GM12878 (cell line): ENCODE measurements around the gene SEMA6C. TPM values are rescaled to one million over a fixed set of nuclear protein-coding genes. Genes with fewer than 3 reads are reported as not detected.

Source experiments
- CHD4 ChIP-seq: fragments of 200-600 bp; sonication (generic); IDR thresholded peaks from 2 replicates; pipeline ENCODE4 v1.6.1; 2016; ENCODE audit warnings: mild to moderate bottlenecking
- CREB1 ChIP-seq: IDR thresholded peaks from 2 replicates; pipeline ENCODE4 v1.6.1; 2012; ENCODE audit warnings: low read depth, mild to moderate bottlenecking, inconsistent platforms
- EP300 ChIP-seq, 2 experiments: fragments of 150-350 bp in 1 of 2; IDR thresholded peaks; 2 replicates each; pipeline ENCODE4 v1.6.1; 2011 to 2012; ENCODE audit warnings: low read depth in 2 of 2, low read length in 2 of 2, borderline replicate concordance in 1 of 2, improper control_type of control experiment in 1 of 2, inconsistent platforms in 1 of 2; ENCODE audit not compliant: control insufficient read depth in 1 of 2
- IKZF1 ChIP-seq: fragments of 450-650 bp; conservative IDR thresholded peaks from 2 replicates; pipeline ENCODE4 v1.6.1; 2017; ENCODE audit warnings: antibody characterized with exemption, mild to moderate bottlenecking
- KAT2A ChIP-seq: conservative IDR thresholded peaks from 2 replicates; pipeline ENCODE4 v1.6.1; 2011; ENCODE audit warnings: low read depth, low read length; ENCODE audit not compliant: control insufficient read depth
- LARP7 ChIP-seq: fragments of 450-650 bp; IDR thresholded peaks from 2 replicates; pipeline ENCODE4 v1.6.1; 2017; ENCODE audit warnings: mild to moderate bottlenecking
- MTA2 ChIP-seq: fragments of 450-650 bp; IDR thresholded peaks from 2 replicates; pipeline ENCODE4 v1.6.1; 2016; ENCODE audit warnings: low read depth, mild to moderate bottlenecking, moderate library complexity
- NR2C1 ChIP-seq: fragments of 450-650 bp; IDR thresholded peaks from 2 replicates; pipeline ENCODE4 v1.6.1; 2017; ENCODE audit warnings: antibody characterized with exemption, mild to moderate bottlenecking, moderate library complexity
- RCOR1 ChIP-seq: conservative IDR thresholded peaks from 2 replicates; pipeline ENCODE4 v1.6.1; 2012; ENCODE audit warnings: low read depth, low read length, improper control_type of control experiment
- SMAD1 ChIP-seq: fragments of 450-650 bp; IDR thresholded peaks from 2 replicates; pipeline ENCODE4 v1.6.1; 2018; ENCODE audit warnings: mild to moderate bottlenecking, low read depth; ENCODE audit not compliant: partially characterized antibody
- SPI1 ChIP-seq: IDR thresholded peaks from 2 replicates; pipeline ENCODE4 v1.6.1; 2011; ENCODE audit warnings: low read depth, mild to moderate bottlenecking, low read length, moderate library complexity, borderline replicate concordance; ENCODE audit not compliant: insufficient read depth
- SUPT20H ChIP-seq: IDR thresholded peaks from 2 replicates; pipeline ENCODE4 v1.6.1; 2011; ENCODE audit warnings: low read depth, mild to moderate bottlenecking, low read length, moderate library complexity, borderline replicate concordance; ENCODE audit not compliant: control insufficient read depth
- TARDBP ChIP-seq: IDR thresholded peaks from 2 replicates; pipeline ENCODE4 v1.6.1; 2016; ENCODE audit warnings: borderline replicate concordance
- TCF12 ChIP-seq: IDR thresholded peaks from 2 replicates; pipeline ENCODE4 v1.6.1; 2011; ENCODE audit warnings: low read depth, mild to moderate bottlenecking, low read length
- ZNF217 ChIP-seq: fragments of 450-650 bp; IDR thresholded peaks from 2 replicates; pipeline ENCODE4 v1.6.1; 2017; ENCODE audit warnings: antibody characterized with exemption, mild to moderate bottlenecking
- polyA plus RNA-seq, 11 experiments: library from polyadenylated mRNA; depleted of rRNA in 4 of 11; unstranded in 6 of 11; stranded (reverse) in 5 of 11; fragments of >200 nt; fragmentation: Nextera tagmentation in 4 of 11; fragmentation: Illumina TruSeq in 1 of 11; extraction: Ambion mirVana in 4 of 11; extraction: Trizol in 1 of 11; gene quantifications; 1 replicate in 1 of 11; 2 replicates in 10 of 11; pipeline versions ENCODE4 v1.2.1 to v1.2.3, GENCODE V29; 2011 to 2016; ENCODE audit warnings: inconsistent platforms in 2 of 11, missing spikeins in 2 of 11, low read depth in 1 of 11
- total RNA-seq, 4 experiments: library from RNA; depleted of rRNA in 3 of 4; stranded (reverse); fragments of >200 nt in 3 of 4; fragmentation: Illumina TruSeq in 1 of 4; extraction: Trizol in 1 of 4; gene quantifications; 2 replicates each; pipeline versions ENCODE4 v1.2.1 to v1.2.3, GENCODE V29; 2013 to 2021
- TF ChIP-seq, protein P1 (sequence below): IDR thresholded peaks from 2 replicates; pipeline ENCODE4 v1.6.1; 2011; ENCODE audit warnings: mild to moderate bottlenecking, low read depth, low read length, moderate library complexity; ENCODE audit not compliant: insufficient replicate concordance
- TF ChIP-seq, protein P2 (sequence below): fragments of 450-650 bp; conservative IDR thresholded peaks from 2 replicates; pipeline ENCODE4 v1.6.1; 2017; ENCODE audit warnings: mild to moderate bottlenecking, moderate library complexity
- TF ChIP-seq, protein P3 (sequence below): fragments of 450-650 bp; IDR thresholded peaks from 2 replicates; pipeline ENCODE4 v1.6.1; 2018; ENCODE audit warnings: borderline replicate concordance, mild to moderate bottlenecking; ENCODE audit not compliant: partially characterized antibody
- TF ChIP-seq, protein P4 (sequence below): fragments of 450-650 bp; IDR thresholded peaks from 2 replicates; pipeline ENCODE4 v1.6.1; 2017; ENCODE audit warnings: mild to moderate bottlenecking, moderate library complexity

SEMA6C gene
- total and polyA plus RNA-seq, 10 of the 15 experiments (the other 5 are each of a cell fraction or from before 2014, with no cell fraction given) = 0.13 to 2.2 (median 0.29) TPM; not detected in 1

DNA sequence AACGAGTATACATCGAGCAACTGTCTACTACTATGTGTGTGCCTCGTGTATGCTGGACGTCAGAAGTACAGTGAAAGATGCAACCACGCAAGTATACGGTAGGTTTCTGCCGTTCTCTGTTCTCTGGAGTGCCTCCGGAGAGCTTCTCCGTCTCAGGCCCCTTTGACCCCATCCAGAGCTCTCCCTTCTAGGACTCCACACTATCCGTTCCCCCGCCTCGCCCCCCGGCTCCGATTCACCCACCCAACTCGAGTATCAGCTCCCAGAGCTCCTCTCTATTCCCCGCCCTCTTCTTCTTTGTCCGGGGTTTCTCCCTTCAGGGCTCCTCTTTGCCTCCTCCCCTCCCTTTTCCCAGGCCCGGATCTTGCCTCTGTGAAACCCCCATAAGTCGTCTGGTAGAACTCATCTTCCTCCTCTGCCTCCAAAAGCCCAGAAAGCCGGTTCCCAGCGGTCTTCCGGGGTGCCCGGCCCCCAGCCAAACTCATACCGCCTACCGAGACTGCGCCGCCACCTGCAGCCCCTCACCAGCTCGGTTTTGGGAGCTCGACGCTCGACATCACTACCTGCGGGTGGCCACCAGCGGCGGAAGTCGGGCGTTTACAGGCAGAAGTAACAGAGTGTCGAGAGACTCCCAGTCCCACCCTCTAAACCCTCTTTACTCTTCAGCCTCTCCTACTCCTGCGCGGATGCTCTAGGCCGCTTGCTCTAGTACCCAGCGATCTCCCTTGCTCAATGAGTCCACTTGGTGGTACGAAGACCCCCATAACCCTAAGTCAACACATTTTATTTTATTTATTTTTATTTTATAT lies 43.4 kb upstream of the SEMA6C start, which contains the start of gene VPS72 (continued):
- TF ChIP-seq ZNF217 (no peak), SPI1 (peak; percentile 37; the same call in 1 of the 2 replicates), CHD4 (no peak), CREB1 (peak; percentile 73), TCF12 (peak; percentile 91), SMAD1 (peak; percentile 63), MTA2 (no peak), RCOR1 (peak; percentile 79; the same call in 1 of the 2 replicates), EP300 (IDR thresholded peaks at IDR 0.05; ENCODE audit: borderline replicate concordance in 1 of 2, control insufficient read depth in 1 of 2, low read depth in 2 of 2, low read length in 2 of 2) (no peak; a peak in 1 of 4 replicates), KAT2A (no peak), TARDBP (0 out of 2 replicates have a peak, but pooled peaks have one; percentile 69), LARP7 (0 out of 2 replicates have a peak, but pooled peaks have one; percentile 16), SUPT20H (no peak), NR2C1 (peak; percentile 41; the same call in 1 of the 2 replicates), IKZF1 (peak; percentile 77)
- TF ChIP-seq, protein P1, sequence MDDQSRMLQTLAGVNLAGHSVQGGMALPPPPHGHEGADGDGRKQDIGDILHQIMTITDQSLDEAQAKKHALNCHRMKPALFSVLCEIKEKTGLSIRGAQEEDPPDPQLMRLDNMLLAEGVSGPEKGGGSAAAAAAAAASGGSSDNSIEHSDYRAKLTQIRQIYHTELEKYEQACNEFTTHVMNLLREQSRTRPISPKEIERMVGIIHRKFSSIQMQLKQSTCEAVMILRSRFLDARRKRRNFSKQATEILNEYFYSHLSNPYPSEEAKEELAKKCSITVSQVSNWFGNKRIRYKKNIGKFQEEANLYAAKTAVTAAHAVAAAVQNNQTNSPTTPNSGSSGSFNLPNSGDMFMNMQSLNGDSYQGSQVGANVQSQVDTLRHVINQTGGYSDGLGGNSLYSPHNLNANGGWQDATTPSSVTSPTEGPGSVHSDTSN = no peak
- TF ChIP-seq, protein P2, sequence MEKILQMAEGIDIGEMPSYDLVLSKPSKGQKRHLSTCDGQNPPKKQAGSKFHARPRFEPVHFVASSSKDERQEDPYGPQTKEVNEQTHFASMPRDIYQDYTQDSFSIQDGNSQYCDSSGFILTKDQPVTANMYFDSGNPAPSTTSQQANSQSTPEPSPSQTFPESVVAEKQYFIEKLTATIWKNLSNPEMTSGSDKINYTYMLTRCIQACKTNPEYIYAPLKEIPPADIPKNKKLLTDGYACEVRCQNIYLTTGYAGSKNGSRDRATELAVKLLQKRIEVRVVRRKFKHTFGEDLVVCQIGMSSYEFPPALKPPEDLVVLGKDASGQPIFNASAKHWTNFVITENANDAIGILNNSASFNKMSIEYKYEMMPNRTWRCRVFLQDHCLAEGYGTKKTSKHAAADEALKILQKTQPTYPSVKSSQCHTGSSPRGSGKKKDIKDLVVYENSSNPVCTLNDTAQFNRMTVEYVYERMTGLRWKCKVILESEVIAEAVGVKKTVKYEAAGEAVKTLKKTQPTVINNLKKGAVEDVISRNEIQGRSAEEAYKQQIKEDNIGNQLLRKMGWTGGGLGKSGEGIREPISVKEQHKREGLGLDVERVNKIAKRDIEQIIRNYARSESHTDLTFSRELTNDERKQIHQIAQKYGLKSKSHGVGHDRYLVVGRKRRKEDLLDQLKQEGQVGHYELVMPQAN = peak; percentile 77; the same call in 1 of the 2 replicates
- TF ChIP-seq, protein P3, sequence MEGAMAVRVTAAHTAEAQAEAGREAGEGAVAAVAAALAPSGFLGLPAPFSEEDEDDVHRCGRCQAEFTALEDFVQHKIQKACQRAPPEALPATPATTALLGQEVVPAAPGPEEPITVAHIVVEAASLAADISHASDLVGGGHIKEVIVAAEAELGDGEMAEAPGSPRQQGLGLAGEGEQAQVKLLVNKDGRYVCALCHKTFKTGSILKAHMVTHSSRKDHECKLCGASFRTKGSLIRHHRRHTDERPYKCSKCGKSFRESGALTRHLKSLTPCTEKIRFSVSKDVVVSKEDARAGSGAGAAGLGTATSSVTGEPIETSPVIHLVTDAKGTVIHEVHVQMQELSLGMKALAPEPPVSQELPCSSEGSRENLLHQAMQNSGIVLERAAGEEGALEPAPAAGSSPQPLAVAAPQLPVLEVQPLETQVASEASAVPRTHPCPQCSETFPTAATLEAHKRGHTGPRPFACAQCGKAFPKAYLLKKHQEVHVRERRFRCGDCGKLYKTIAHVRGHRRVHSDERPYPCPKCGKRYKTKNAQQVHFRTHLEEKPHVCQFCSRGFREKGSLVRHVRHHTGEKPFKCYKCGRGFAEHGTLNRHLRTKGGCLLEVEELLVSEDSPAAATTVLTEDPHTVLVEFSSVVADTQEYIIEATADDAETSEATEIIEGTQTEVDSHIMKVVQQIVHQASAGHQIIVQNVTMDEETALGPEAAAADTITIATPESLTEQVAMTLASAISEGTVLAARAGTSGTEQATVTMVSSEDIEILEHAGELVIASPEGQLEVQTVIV = peak; percentile 89
- TF ChIP-seq, protein P4, sequence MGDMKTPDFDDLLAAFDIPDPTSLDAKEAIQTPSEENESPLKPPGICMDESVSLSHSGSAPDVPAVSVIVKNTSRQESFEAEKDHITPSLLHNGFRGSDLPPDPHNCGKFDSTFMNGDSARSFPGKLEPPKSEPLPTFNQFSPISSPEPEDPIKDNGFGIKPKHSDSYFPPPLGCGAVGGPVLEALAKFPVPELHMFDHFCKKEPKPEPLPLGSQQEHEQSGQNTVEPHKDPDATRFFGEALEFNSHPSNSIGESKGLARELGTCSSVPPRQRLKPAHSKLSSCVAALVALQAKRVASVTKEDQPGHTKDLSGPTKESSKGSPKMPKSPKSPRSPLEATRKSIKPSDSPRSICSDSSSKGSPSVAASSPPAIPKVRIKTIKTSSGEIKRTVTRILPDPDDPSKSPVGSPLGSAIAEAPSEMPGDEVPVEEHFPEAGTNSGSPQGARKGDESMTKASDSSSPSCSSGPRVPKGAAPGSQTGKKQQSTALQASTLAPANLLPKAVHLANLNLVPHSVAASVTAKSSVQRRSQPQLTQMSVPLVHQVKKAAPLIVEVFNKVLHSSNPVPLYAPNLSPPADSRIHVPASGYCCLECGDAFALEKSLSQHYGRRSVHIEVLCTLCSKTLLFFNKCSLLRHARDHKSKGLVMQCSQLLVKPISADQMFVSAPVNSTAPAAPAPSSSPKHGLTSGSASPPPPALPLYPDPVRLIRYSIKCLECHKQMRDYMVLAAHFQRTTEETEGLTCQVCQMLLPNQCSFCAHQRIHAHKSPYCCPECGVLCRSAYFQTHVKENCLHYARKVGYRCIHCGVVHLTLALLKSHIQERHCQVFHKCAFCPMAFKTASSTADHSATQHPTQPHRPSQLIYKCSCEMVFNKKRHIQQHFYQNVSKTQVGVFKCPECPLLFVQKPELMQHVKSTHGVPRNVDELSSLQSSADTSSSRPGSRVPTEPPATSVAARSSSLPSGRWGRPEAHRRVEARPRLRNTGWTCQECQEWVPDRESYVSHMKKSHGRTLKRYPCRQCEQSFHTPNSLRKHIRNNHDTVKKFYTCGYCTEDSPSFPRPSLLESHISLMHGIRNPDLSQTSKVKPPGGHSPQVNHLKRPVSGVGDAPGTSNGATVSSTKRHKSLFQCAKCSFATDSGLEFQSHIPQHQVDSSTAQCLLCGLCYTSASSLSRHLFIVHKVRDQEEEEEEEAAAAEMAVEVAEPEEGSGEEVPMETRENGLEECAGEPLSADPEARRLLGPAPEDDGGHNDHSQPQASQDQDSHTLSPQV = no peak
